HUES48 (cell line): ENCODE measurements around the gene RFXANK.

Experiments used
- H3K27ac ChIP-seq: one replicate; pipeline ENCODE4 v1.7.0; 2013; ENCODE audit warnings: low read depth, low read length, inconsistent platforms
- H3K27me3 ChIP-seq: 2 replicates; pipeline ENCODE4 v1.6.1; 2013; ENCODE audit warnings: mild to moderate bottlenecking, low read length; ENCODE audit not compliant: control insufficient read depth, insufficient read depth
- H3K36me3 ChIP-seq: 2 replicates; pipeline ENCODE4 v1.6.1; 2013; ENCODE audit warnings: low read length; ENCODE audit not compliant: control insufficient read depth, insufficient read depth
- H3K4me1 ChIP-seq: 2 replicates; pipeline ENCODE4 v1.6.1; 2013; ENCODE audit warnings: mild to moderate bottlenecking, low read length; ENCODE audit not compliant: control insufficient read depth, insufficient read depth
- H3K4me3 ChIP-seq: 2 replicates; pipeline ENCODE4 v1.5.1; 2013; ENCODE audit warnings: mild to moderate bottlenecking, low read depth, low read length
- H3K9ac ChIP-seq: 2 replicates; pipeline ENCODE4 v1.6.1; 2013; ENCODE audit warnings: mild to moderate bottlenecking, low read depth, low read length, moderate library complexity
- H3K9me3 ChIP-seq: 2 replicates; pipeline ENCODE4 v1.6.1; 2013; ENCODE audit warnings: low read length; ENCODE audit not compliant: control insufficient read depth, insufficient read depth

The RFXANK gene

DNA sequence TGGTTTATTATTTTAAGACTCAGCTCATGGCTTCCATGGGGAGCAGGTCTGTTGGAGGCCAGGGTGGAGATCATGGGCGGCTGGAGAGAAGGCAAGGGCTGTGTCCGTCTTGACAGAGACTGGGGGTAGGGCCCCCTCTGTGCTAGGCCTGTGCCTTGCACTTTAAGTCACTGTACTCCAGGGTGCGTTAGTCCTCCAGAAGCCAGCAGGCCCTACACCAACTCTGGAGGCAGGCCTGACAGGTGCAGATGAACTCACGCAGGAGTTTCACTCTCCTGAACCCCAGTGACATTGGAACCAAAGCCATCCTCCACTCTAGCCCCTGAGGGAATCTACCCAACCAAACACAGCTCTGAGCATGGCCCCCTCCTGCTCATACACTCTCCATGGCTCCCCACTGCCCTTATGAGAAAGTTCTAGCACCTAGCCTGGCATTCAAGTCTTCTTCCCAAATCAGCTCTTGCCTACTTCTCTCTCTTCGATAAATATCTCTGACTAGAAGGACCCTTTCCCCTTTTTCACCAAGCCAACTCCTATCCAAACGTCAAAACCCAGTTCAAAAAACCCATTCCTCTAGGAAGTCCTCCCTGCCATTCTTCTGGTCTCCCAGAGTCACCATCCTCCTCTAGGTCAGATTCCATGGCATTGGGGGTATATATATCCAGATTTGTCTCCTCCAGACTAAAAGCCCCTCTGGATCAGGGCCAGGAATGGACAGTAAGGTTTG, 37.1 kb upstream of the RFXANK start:
- H3K27ac ChIP-seq, result no peak overlapping the region
- H3K9me3 ChIP-seq, result no peaks in the 10 kb centered on the region
- 0 out of 2 replicates have a peak, but pooled peaks cover 4% of the 10 kb centered on the region for H3K27me3 ChIP-seq
- no peak overlapping the region for H3K9ac ChIP-seq
- H3K4me1 ChIP-seq, result no peaks in the 10 kb centered on the region
- no peaks in the 10 kb centered on the region for H3K36me3 ChIP-seq
- H3K4me3 ChIP-seq, result no peak overlapping the region

DNA sequence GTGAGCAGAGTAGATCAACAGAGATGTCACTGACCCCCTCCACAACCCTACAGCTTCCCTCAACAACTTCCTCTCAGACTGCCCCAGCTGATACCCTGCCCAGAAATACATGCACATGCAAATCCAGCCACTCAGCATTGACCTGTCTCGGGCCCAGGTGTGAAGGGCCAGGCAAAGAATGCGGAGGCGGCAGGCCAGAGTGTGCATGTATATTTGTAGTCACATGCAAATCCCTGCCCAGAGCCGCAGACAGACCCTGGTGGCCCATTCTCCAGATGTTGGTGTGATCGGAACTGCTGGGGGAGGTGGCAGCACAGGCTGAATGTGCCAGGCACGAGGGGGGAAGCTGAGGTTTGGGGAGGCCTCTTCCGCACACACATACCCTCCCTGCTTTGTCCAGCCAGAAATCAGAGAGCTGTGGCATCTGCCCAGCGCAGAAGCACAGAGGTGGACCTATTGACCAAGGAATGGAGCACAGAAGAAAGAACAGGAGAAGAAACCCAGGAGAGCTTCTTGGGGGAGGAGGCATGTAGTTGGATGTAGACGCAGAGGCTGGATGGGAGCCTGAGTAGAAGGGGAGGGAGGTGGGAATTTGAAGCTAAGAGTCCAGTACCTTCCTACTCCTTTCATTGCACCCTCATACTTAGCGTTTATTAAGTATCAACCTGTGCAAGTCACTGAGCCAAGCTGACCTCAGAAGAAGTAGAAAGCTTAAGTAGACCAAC, 36.4 kb upstream of the RFXANK start:
- Histone ChIP-seq H3K27ac (no peak overlapping the region), H3K9me3 (no peaks in the 10 kb centered on the region), H3K36me3 (no peaks in the 10 kb centered on the region), H3K9ac (no peak overlapping the region), H3K4me3 (no peak overlapping the region), H3K4me1 (peaks cover under 1% of the 10 kb centered on the region; the same call in 1 of the 2 replicates), H3K27me3 (0 out of 2 replicates have a peak, but pooled peaks cover 4% of the 10 kb centered on the region)

DNA sequence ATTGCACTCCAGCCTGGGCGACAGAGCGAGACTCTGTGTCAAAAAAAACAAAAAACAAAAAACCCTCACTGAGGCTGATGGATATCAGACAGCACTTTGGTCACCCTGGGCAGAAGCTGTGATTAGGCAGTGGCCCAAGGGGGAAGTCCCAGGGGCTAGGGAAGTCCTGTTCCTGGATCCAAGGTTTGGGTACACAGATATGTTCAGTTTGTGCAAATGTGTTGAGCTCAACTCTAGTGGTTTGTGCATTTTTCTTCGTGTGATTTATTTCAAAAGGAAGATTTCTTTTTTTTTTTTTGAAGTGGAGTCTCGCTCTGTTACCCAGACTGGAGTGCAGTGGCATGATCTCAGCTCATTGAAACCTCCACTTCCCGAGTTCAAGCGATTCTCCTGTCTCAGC, 34.2 kb upstream of the RFXANK start:
- Histone ChIP-seq H3K4me1 (peaks cover 4% of the 10 kb centered on the region; the same call in 1 of the 2 replicates), H3K36me3 (no peaks in the 10 kb centered on the region), H3K9ac (no peak overlapping the region), H3K27me3 (0 out of 2 replicates have a peak, but pooled peaks cover 4% of the 10 kb centered on the region), H3K9me3 (no peaks in the 10 kb centered on the region), H3K27ac (no peak overlapping the region), H3K4me3 (no peak overlapping the region)

DNA sequence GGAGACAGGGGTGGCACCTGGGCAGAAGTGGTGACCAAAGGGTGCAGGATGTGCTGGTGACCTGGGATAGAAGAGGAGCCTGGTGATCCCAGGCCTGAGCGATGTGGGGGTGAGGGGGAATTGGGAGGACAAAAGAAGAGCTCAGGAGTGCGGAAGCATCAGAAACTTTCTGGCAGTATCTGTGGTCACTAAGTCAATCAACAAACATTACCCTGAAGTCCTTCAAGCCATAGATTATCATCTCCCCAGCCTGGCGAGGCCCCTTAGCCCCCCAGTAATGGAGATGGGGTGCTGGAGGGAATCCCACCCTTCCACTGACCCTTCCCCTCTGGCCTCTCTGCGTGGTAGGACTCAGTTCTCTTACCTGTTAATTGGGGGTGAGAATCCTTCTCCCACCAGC, 32.5 kb upstream of the RFXANK start:
- H3K9ac ChIP-seq, result no peak overlapping the region
- H3K4me1 ChIP-seq, result peaks cover 4% of the 10 kb centered on the region; the same call in 1 of the 2 replicates
- H3K27ac ChIP-seq, result no peak overlapping the region
- no peaks in the 10 kb centered on the region for H3K9me3 ChIP-seq
- no peak overlapping the region for H3K4me3 ChIP-seq
- H3K27me3 ChIP-seq, result 0 out of 2 replicates have a peak, but pooled peaks cover 4% of the 10 kb centered on the region
- no peaks in the 10 kb centered on the region for H3K36me3 ChIP-seq

DNA sequence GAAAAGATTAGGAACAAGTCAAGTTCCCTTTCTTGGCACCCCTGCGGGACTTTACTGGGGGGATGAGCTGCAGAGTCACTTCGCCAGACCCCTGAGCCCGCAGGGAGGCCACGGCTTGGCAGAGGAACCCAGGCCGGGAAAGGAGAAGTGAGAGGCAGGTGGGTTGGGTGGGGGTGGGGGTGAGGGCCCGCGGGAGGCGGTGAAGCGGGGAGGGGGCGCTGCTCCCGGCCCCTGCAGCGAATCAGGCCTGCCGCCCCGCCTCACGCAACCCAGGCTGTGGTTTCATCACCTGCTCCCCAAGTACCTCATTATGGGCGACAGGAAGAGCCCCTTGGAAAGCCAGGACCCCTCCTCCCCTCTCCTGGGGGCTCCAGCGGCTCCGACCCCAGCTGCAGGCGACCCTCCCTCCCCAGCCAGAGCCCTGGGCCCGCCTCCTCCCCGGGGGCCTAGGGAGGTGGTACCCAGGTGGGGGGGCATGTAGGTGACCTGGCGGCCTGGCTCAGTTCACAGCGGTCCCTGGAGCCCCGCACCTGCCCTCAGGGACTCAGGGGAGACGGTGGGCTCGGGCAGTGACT, 31.5 kb upstream of the RFXANK start:
- no peaks in the 10 kb centered on the region for H3K36me3 ChIP-seq
- no peak overlapping the region for H3K27ac ChIP-seq
- peaks cover 4% of the 10 kb centered on the region; the same call in 1 of the 2 replicates for H3K4me1 ChIP-seq
- no peak overlapping the region for H3K4me3 ChIP-seq
- no peak overlapping the region for H3K9ac ChIP-seq
- H3K27me3 ChIP-seq, result 0 out of 2 replicates have a peak, but pooled peaks cover 4% of the 10 kb centered on the region
- H3K9me3 ChIP-seq, result no peaks in the 10 kb centered on the region

DNA sequence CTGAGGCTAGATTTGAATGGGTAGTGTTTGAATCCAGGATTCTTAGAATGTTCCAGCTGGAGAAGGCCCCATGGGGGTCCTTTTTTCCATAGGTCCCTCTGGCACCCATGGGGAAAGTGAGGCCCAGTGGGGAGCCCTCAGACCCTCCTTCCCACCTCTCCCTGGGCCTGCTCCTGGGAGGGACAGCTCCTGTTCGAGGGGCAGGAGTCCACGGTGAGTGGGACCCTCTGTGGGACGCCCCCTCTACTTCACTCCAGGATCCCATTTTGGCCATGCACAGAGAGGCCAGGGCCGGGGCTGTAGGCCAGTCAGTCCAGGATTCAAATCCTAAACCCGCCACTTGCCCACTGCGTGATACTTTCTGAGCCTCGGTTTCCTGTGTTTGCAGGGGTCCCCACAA, 29.6 kb upstream of the RFXANK start:
- Histone ChIP-seq H3K9me3 (no peaks in the 10 kb centered on the region), H3K9ac (no peak overlapping the region), H3K4me3 (no peak overlapping the region), H3K27ac (no peak overlapping the region), H3K36me3 (no peaks in the 10 kb centered on the region), H3K4me1 (peaks cover 4% of the 10 kb centered on the region; the same call in 1 of the 2 replicates), H3K27me3 (peaks cover 2% of the 10 kb centered on the region)

DNA sequence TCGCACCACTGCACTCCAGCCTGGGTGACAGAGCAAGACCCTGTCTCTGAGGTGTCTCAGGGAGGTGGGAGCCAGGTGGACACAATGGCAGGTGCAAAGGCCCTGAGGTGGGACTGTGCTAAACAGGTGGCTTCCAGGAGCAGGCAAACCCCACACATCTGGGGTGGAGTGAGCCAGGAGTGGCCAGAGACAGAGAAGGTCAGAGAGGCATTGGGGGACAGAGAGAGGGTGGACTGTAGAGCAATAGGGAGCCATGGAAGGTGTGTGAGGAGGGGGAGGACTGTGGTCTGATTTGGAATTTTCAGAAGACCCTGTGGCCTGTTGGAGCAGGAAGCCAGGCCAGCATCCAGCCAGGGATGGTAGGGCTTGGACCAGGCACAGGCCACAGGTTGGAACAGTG, 26.7 kb upstream of the RFXANK start:
- Histone ChIP-seq H3K4me3 (no peak overlapping the region), H3K27me3 (peaks cover 22% of the 10 kb centered on the region), H3K9me3 (no peaks in the 10 kb centered on the region), H3K4me1 (peaks cover 5% of the 10 kb centered on the region; the same call in 1 of the 2 replicates), H3K27ac (no peak overlapping the region), H3K36me3 (no peaks in the 10 kb centered on the region), H3K9ac (no peak overlapping the region)

DNA sequence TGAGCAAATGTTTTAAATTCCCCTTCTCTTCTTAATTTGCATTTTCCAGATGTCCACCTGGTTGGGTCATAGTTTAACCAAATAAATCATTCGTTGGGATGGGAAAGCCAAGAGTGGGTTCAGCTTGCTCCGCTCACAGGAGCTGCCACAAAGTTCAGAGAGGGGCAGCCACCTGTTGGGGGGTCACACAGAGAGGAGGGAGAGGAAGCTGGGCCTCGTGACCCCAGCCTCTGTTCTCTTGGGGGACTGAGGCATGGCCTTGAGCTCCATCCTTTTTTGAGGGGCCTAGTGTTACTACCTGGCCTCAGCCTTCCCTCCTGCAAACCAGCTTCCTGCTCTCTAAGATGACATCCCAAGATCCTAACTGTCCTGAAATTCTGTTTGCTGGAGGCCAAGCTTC, 24.4 kb upstream of the RFXANK start:
- no peak overlapping the region for H3K4me3 ChIP-seq
- no peak overlapping the region for H3K27ac ChIP-seq
- no peaks in the 10 kb centered on the region for H3K36me3 ChIP-seq
- H3K27me3 ChIP-seq, result peaks cover 27% of the 10 kb centered on the region
- H3K9me3 ChIP-seq, result no peaks in the 10 kb centered on the region
- no peak overlapping the region for H3K9ac ChIP-seq
- H3K4me1 ChIP-seq, result peaks cover 12% of the 10 kb centered on the region

DNA sequence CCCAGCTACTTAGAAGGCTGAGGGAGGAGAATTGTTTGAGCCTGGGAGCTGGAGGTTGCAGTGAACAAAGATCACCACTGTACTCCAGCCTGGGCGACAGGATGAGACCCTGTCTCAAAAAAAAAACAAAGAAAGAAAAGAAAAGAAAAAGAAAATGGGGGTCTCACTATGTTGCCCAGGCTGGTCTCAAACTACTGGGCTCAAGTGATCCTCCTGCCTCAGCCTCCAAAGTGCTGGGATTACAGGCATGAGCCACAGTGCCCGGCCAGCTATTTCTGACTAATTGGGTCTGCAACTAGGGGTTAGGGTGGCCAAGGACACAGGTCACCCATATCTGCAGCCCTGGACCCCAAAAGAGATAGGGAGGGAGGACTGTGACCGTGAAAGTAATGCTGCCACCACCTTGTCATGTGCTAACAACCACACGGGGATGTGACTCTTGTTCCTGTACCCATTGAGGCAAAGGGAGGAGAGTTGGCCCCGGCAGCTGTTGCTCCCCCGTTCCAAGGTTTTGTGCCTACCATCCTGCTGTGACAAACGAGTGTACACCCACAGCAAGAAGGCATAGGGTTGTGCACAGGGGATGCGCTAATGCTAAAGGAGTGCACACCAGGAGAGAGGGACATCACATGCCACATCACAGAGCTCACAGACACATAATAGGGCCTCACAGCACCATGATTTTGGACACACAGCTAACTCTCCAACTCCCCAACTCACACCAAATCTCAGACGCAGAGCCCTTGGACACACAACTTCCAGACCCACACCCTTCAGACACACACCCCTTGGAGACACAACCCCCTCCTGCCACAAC, 22.6 kb upstream of the RFXANK start:
- H3K4me1 ChIP-seq, result peaks cover 12% of the 10 kb centered on the region
- H3K27ac ChIP-seq, result no peak overlapping the region
- no peaks in the 10 kb centered on the region for H3K36me3 ChIP-seq
- H3K9ac ChIP-seq, result no peak overlapping the region
- H3K27me3 ChIP-seq, result peaks cover 31% of the 10 kb centered on the region
- no peaks in the 10 kb centered on the region for H3K9me3 ChIP-seq
- peak overlapping the region; percentile 45 for H3K4me3 ChIP-seq

DNA sequence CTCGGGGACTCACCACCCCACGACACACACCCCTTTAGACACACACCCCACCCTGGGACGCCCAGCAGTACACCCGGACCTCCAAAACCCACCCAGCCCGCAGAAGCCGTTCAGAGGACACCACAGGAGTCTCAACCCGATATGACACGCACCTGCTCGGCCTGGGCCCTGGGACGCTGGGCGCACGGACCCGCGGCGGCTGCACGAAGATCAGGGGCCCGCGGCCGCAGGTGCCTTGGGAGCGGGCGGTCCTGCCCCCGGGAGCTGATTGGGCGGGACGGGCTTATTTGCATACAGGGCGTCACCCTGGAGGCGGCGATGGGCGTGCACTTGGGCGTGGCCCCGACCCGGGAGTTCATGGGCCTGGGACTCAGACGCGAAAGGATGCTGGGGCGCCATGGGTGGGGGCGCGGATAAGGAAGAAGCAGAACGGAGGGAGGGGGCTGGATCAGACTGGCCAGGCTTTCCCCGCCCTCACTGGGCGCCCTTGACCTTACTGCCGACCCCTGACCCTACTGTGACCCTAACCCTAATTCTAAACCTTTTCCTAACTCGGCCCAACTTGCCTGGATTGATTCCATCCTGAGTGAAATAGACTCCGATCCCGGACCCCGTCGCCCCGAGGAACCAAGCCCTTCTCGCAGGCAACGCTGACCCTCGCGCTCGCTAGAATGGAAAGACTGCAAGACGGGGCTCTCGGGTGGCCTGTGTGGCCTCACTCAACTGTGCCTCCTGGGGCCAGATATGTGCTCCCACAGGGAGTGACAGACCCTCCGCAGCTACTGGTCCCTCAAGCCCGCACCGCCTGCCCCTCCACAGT, 21.8 kb upstream of the RFXANK start, which contains the start of gene MEF2B:
TSS of gene MEF2B (minus strand) at position 211 of the 820 bp plus-strand sequence. CDS start 19,528 bp downstream, outside the sequence.
- Histone ChIP-seq H3K27me3 (peaks cover 31% of the 10 kb centered on the region), H3K36me3 (no peaks in the 10 kb centered on the region), H3K4me1 (peaks cover 12% of the 10 kb centered on the region), H3K9ac (no peak within 1 kb of the TSS), H3K27ac (no peak within 1 kb of the TSS), H3K9me3 (no peaks in the 10 kb centered on the region), H3K4me3 (peak within 1 kb of the TSS; percentile 48)
